ENCODE measurements around the gene COL8A1. TPM values are rescaled to one million over a fixed set of nuclear protein-coding genes. Genes with fewer than 3 reads are reported as not detected.

COL8A1 gene
- total RNA-seq, 2 experiments from 2014 or later: 0.07 TPM; not detected in 1

DNA sequence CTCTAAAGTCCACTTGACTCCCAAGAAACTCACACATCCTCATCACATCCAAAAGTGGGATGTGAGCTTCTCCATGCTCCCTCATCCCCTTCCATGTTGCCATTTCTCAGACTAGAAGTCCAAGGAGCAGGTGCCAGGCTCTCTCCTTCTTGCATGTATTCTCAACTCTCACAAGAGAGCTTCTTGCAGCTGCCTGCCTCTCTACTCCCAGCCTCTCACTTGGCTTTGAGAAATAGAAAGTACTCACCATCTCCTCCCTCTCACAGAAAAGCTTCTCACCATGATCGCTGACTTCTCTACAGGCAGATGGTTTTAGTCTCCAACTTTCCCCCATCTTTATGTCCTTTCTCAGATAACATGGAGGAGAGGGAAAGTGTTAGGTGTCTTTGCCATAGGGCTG lies 26.6 kb downstream of the COL8A1 start:
- POLR2A ChIA-PET: no interaction called here
- no peak overlapping the region for H3K27ac Mint-ChIP-seq

DNA sequence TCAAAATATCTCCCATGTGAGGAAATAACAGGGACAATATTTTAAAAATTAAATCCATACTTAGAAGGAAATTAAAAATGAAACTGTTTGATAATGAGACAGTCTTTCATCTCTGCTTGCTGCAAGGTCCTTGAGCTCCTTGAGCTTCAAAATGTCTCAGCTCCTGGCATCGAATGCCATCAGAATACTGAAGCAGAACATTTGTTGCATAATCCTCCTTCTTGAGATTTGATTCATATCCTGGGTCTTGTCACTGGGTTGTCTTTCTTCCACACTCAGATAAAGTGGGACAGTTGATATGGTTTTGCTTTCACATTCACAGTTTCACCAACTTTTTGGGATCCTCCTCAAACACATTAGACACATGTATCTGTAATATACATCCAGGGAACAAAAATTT lies 27.8 kb downstream of the COL8A1 start:
- POLR2A ChIA-PET: no interaction called here
- no peak overlapping the region for H3K27ac Mint-ChIP-seq
- no peaks in the 10 kb centered on the region for H3K9me3 Mint-ChIP-seq
- no peak for DNase-seq
- no peak overlapping the region for H3K4me3 Mint-ChIP-seq
- H3K36me3 Mint-ChIP-seq (ENCODE audit: low read depth): no peaks in the 10 kb centered on the region
- no peaks in the 10 kb centered on the region for H3K4me1 Mint-ChIP-seq
- CTCF ChIA-PET: no interaction called here
- peaks cover 4% of the 10 kb centered on the region for H3K27me3 Mint-ChIP-seq

More for the DNA sequence above, 26.6 kb downstream of the COL8A1 start:
- Mint-ChIP-seq H3K36me3 (ENCODE audit: low read depth) (no peaks in the 10 kb centered on the region), H3K4me1 (no peaks in the 10 kb centered on the region), H3K4me3 (no peak overlapping the region), H3K27me3 (peaks cover 4% of the 10 kb centered on the region), H3K9me3 (no peaks in the 10 kb centered on the region)
- CTCF ChIA-PET: interaction anchor here (0.6 kb wide), 1 partner anchor 26 kb away, joined by 3 read pairs; no protein-coding TSS in a partner anchor
- DNase-seq: no peak

DNA sequence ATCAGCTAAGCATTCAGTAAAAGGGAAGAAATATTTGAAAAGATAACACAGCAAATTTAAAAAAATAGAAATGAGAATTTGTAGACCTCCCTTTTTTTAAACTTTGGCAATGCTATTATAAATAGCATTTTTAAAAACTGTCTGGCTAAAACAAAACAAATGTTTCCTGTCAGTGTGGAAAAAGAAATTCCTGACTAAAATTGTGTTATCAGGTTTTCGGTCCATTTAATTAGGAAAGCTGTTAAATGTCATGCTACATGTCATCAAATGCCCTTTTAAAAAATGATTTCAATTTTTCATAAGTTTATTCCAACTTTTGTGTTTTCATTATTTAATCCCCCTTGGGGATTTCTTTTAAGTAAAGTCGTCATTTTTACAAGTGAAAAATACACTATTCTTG lies 29.6 kb downstream of the COL8A1 start:
- no peak for DNase-seq
- ChIA-PET CTCF (no interaction called here), POLR2A (no interaction called here)
- H3K4me1 Mint-ChIP-seq: no peaks in the 10 kb centered on the region
- no peaks in the 10 kb centered on the region for H3K9me3 Mint-ChIP-seq
- no peak overlapping the region for H3K4me3 Mint-ChIP-seq
- no peak overlapping the region for H3K27ac Mint-ChIP-seq
- no peaks in the 10 kb centered on the region for H3K36me3 Mint-ChIP-seq (ENCODE audit: low read depth)
- peaks cover 4% of the 10 kb centered on the region for H3K27me3 Mint-ChIP-seq

DNA sequence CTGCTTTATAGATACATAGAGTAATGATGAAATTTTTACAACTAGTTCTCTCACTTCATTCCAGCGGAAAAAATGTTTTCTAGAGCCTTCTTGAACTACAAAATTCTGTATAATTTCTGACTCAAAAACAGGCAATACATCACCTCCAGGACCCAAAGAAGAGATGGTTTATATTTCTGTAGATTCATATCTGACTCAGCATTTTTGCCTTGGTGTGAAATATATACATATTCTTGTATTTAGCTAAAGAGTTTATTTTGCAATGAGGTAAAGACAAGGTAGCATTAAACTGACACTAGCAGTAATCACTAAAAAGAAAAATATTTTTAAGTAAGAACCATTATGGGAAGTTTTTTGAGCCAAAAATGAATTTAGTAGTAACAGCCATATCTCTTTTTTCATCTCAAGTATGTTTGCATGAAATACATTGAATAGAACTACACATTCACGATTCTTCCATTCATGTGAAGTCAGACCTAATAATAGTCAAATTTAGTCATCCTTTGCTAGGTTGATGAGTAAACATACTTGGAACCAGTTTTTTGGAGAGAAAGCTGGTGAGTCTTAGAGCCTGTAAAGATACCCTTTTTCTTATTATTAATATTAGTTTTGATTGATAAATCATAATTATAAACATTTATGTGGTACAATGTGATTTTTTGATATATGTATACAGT lies 31.6 kb downstream of the COL8A1 start:
- peaks cover 4% of the 10 kb centered on the region for H3K27me3 Mint-ChIP-seq
- H3K4me1 Mint-ChIP-seq: no peaks in the 10 kb centered on the region
- H3K27ac Mint-ChIP-seq: no peak overlapping the region
- no peak for DNase-seq
- no peaks in the 10 kb centered on the region for H3K9me3 Mint-ChIP-seq
- no peak overlapping the region for H3K4me3 Mint-ChIP-seq
- POLR2A ChIA-PET: no interaction called here
- CTCF ChIA-PET: no interaction called here
- no peaks in the 10 kb centered on the region for H3K36me3 Mint-ChIP-seq (ENCODE audit: low read depth)

DNA sequence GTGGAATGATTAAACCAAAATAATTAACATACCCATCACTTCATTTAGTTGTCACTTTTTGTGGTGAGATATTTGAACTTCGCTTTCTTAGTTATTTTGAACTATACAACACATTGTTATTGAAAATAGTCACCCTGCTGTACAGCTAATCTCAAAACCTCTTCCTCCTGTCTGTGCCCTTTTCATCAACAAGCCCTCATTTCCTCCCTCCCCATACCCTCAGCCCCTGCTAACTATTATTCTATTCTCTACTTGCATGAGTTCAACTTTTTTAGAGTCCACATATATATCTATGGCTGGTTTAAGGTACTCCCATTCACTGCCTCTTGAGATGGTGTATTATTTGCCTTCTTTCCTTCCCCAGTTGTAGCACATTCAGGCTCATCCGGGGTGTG lies 32.2 kb downstream of the COL8A1 start:
- H3K36me3 Mint-ChIP-seq (ENCODE audit: low read depth): no peaks in the 10 kb centered on the region
- H3K27ac Mint-ChIP-seq: no peak overlapping the region
- DNase-seq: no peak
- no peak overlapping the region for H3K4me3 Mint-ChIP-seq
- ChIA-PET CTCF (no interaction called here), POLR2A (no interaction called here)
- H3K27me3 Mint-ChIP-seq: peaks cover 4% of the 10 kb centered on the region
- H3K9me3 Mint-ChIP-seq: no peaks in the 10 kb centered on the region
- no peaks in the 10 kb centered on the region for H3K4me1 Mint-ChIP-seq

DNA sequence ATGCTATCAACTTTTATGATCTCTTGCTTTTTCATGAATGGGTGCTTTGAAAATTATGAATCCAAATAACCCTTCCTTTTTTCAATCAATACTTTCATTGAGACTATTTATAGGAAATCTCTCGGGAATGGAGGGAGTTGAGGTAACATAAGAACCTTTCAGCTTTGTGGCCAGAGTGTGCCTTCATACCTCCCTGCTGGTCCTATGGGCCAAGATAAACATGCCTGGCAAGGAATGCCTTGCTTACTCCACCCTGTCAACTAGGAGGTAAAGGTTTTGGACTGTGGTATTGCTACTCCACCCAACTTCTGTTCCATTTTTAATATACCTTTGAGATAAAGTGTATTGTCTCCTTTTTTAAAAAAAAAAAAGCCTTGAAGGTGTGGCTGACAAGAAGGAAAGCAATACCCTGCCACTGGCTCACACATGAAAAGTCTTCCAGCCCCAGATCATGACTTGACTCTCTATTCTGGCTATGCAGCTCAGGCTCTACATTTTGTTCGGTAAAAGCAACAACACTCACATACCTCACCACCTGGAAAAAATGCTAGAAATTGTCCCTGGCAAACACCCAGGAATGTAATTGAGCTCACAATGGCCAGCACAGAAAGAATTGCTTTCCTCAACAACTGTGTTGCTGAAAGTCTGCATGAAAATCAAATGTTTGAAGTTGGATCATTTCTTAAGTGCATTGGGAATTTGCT lies 35.8 kb downstream of the COL8A1 start:
- no peaks in the 10 kb centered on the region for H3K4me1 Mint-ChIP-seq
- H3K9me3 Mint-ChIP-seq: no peaks in the 10 kb centered on the region
- H3K4me3 Mint-ChIP-seq: no peak overlapping the region
- no peak for DNase-seq
- CTCF ChIA-PET: interaction anchor here (1.9 kb wide), 1 partner anchor 29 kb away, joined by 4 read pairs; no protein-coding TSS in a partner anchor
- H3K36me3 Mint-ChIP-seq (ENCODE audit: low read depth): no peaks in the 10 kb centered on the region
- no peak overlapping the region for H3K27ac Mint-ChIP-seq
- H3K27me3 Mint-ChIP-seq: no peaks in the 10 kb centered on the region
- POLR2A ChIA-PET: no interaction called here

DNA sequence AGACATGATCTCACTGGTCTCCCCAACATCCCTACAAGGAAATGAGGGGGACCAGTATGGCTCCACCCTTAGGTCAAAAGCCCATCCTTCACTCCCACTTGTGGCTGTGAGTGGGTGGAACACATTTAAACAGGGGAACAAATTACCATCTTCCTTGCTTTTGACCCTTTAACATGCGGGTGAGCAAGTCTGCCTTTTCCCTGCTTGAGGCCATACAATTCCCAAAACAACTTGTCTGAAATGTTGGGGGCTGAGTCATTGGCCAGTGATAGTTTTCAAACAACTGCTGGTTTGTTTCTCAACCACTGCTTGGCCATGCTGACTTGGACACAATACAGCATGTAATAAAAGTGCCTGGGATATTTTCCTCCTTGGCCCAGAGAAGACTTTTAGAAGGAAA lies 39.6 kb downstream of the COL8A1 start:
- Mint-ChIP-seq H3K4me3 (no peak overlapping the region), H3K27me3 (no peaks in the 10 kb centered on the region), H3K9me3 (no peaks in the 10 kb centered on the region), H3K27ac (no peak overlapping the region), H3K4me1 (no peaks in the 10 kb centered on the region), H3K36me3 (ENCODE audit: low read depth) (no peaks in the 10 kb centered on the region)
- POLR2A ChIA-PET: no interaction called here
- CTCF ChIA-PET: no interaction called here
- no peak for DNase-seq

DNA sequence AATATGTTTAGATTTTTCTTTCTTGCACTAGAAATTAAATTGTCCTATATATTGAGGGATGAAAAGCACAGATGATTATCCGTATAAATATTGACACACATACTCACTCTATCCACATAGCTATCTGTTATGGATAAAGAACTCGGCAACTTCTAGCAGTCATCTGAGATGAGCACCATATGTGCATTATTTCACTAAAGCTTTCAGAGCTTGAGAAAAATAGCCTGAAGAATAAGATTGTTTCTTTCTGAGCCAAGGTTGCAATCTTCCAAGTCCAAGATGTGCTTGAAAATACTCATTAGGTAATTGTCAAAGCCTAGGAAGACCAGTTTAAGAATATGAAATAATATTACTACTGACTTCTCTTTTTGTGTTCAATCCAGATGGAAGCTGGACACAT lies 40.5 kb downstream of the COL8A1 start:
- Mint-ChIP-seq H3K27ac (no peak overlapping the region), H3K4me3 (no peak overlapping the region), H3K27me3 (peaks cover 1% of the 10 kb centered on the region), H3K36me3 (ENCODE audit: low read depth) (no peaks in the 10 kb centered on the region), H3K4me1 (no peaks in the 10 kb centered on the region), H3K9me3 (no peaks in the 10 kb centered on the region)
- ChIA-PET POLR2A (no interaction called here), CTCF (no interaction called here)
- DNase-seq: no peak

DNA sequence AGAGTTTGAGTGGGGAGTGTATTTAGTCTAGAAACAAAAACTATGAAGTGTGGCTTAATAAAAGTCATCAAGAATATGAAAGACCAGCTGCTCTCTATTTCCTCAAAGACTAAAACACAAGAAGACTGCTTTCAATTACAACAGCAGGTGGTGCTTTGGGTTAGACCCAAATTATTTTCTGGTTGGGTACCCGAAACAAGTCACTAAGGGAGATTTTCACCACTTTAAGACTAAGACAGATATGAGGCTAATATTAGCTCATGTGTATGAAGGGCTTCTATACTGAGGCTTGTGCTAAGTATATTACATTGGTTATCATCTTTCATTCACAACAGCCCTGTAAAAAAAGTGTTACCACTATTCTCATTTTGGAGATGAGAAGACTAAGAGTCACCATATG lies 43.1 kb downstream of the COL8A1 start:
- Mint-ChIP-seq H3K9me3 (no peaks in the 10 kb centered on the region), H3K36me3 (ENCODE audit: low read depth) (no peaks in the 10 kb centered on the region), H3K4me1 (no peaks in the 10 kb centered on the region), H3K27me3 (peaks cover 4% of the 10 kb centered on the region), H3K4me3 (no peak overlapping the region), H3K27ac (no peak overlapping the region)
- POLR2A ChIA-PET: interaction anchor here (0.6 kb wide), 1 partner anchor 68 kb away, joined by 3 read pairs; no protein-coding TSS in a partner anchor
- CTCF ChIA-PET: interaction anchor here (0.5 kb wide), 1 partner anchor 148 kb away, joined by 3 read pairs; no protein-coding TSS in a partner anchor
- no peak for DNase-seq

DNA sequence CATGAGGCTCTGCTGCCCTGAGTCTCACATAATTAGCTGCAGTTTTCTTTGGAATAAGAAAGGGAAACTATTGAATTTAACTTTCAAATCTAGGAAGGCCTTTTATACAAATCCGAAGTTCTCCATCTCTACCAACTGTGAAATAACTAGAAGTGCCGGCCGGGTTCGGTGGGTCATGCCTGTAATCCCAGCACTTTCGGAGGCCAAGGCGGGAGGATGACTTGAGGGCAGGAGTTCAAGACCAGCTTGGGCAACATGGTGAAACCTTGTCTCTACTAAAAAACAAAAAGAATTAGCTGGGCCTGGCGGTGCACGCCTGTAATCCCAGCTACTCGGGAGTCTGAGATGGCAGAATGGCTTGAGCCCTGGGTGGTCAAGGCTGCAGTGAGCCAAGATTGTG lies 43.6 kb downstream of the COL8A1 start:
- DNase-seq: no peak
- no peaks in the 10 kb centered on the region for H3K9me3 Mint-ChIP-seq
- H3K36me3 Mint-ChIP-seq (ENCODE audit: low read depth): no peaks in the 10 kb centered on the region
- ChIA-PET CTCF (interaction anchor here (0.5 kb wide), 1 partner anchor 148 kb away, joined by 3 read pairs; no protein-coding TSS in a partner anchor), POLR2A (no interaction called here)
- H3K27me3 Mint-ChIP-seq: peaks cover 4% of the 10 kb centered on the region
- no peak overlapping the region for H3K27ac Mint-ChIP-seq
- H3K4me3 Mint-ChIP-seq: no peak overlapping the region
- no peaks in the 10 kb centered on the region for H3K4me1 Mint-ChIP-seq

DNA sequence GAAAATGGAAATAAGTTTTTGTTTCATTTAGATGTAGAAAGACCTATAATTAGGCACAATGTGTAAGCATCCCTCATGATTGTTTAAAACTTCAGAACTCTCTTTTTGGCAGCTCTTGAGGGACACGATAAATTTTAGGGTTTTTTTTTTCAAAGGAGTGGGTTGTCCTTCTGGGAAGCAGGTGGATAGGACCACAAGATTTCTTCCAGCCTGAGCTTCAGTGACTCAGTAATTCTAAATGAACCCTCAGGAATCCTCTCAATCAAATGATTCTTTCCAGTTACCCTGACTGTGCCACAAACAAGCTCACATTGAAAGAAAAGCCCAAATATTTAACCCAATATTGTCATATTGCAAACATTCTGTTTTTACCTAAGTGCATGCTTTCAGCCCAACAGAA lies 45.1 kb downstream of the COL8A1 start:
- ChIA-PET POLR2A (no interaction called here), CTCF (no interaction called here)
- no peaks in the 10 kb centered on the region for H3K4me1 Mint-ChIP-seq
- no peaks in the 10 kb centered on the region for H3K9me3 Mint-ChIP-seq
- no peak overlapping the region for H3K27ac Mint-ChIP-seq
- no peak for DNase-seq
- H3K4me3 Mint-ChIP-seq: no peak overlapping the region
- peaks cover 7% of the 10 kb centered on the region for H3K27me3 Mint-ChIP-seq
- H3K36me3 Mint-ChIP-seq (ENCODE audit: low read depth): no peaks in the 10 kb centered on the region

DNA sequence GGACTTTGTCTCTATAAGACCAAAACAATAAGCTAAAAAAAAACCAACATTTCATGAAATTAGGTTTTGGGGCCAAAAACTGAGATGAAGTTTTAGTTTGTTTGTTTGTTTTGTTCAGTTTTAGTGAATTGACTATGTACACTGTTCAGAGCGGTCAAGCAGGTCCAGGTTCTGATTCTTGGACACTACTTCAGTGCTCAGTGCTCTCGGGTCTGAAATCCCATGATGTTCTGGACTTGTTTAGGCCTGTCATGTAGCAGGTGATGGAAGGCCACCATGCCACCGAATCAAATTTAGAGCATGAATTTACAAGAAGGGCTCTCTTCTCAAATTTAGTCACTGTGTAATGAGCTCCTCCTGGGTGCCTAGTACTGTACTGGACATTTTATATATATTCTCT lies 45.5 kb downstream of the COL8A1 start:
- Mint-ChIP-seq H3K36me3 (ENCODE audit: low read depth) (no peaks in the 10 kb centered on the region), H3K4me1 (no peaks in the 10 kb centered on the region), H3K9me3 (no peaks in the 10 kb centered on the region), H3K27ac (no peak overlapping the region), H3K4me3 (no peak overlapping the region), H3K27me3 (peaks cover 7% of the 10 kb centered on the region)
- CTCF ChIA-PET: no interaction called here
- POLR2A ChIA-PET: no interaction called here
- no peak for DNase-seq

DNA sequence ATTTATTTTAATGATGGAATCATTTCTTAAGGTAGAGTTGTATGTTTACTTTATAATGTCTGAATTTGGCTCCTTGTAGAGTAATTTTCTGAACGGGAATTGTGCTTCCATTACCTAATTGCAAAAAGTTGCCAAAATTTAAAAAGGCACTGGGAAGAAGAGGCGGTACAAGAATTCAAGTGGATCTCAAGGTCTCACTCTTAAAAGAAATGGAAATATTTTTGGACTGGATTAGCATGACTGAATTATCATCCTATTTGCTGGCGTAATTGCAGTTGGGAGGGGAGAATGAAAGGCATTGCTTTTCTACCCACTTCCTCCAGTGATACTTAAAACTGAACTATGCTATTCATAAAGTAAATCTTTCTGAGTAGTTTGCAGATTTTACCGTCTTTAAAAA lies 46.2 kb downstream of the COL8A1 start:
- Mint-ChIP-seq H3K4me3 (no peak overlapping the region), H3K27me3 (peaks cover 8% of the 10 kb centered on the region), H3K4me1 (no peaks in the 10 kb centered on the region), H3K27ac (no peak overlapping the region), H3K36me3 (ENCODE audit: low read depth) (no peaks in the 10 kb centered on the region), H3K9me3 (no peaks in the 10 kb centered on the region)
- ChIA-PET POLR2A (no interaction called here), CTCF (no interaction called here)
- DNase-seq: no peak

DNA sequence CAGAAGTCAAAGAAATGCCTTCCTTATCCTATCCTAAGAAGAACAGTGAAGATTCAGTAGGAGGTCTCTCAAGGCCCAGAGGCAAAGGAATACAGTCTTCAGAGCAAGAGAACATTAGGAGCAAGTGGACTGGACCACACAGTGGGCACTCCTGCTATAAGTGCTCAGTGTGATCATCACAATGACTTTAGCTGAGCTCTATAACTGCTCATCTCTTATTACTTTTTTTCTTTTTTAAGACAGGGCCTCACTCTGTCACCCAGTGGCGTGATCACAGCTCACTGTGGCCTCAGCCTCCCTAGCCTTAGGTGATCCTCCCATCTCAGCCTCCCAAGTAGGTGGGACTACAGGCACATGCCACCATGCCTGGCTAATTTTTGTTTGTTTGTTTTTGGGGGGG lies 48.1 kb downstream of the COL8A1 start:
- Mint-ChIP-seq H3K4me3 (no peak overlapping the region), H3K4me1 (no peaks in the 10 kb centered on the region), H3K9me3 (no peaks in the 10 kb centered on the region), H3K27ac (no peak overlapping the region), H3K36me3 (ENCODE audit: low read depth) (no peaks in the 10 kb centered on the region), H3K27me3 (peaks cover 9% of the 10 kb centered on the region)
- ChIA-PET CTCF (no interaction called here), POLR2A (no interaction called here)
- DNase-seq: no peak
